Renal cortex interstitium (tissue), 15 donors: Measurements from ENCODE around the gene CD200. TPM values are rescaled to one million over a fixed set of nuclear protein-coding genes. Genes with fewer than 3 reads are reported as not detected.
A peak's percentile ranks its signal among the peaks of the same experiment; 100 is the strongest.

Experiments used
- DNase-seq, 11 donors: peaks; one replicate each; pipeline ENCODE4 v3.0.0-alpha.2; 2013; ENCODE audit warnings: low read depth in 9 of 11, low spot score in 4 of 11; ENCODE audit errors: extremely low read depth in 1 of 11
- long read RNA-seq, 16 experiments: transcript quantifications; one replicate each; lab custom pipeline, GENCODE V29; 2026
- polyA plus RNA-seq, 3 donors: library from polyadenylated mRNA; unstranded; fragments of 120-200 nt; gene quantifications; one replicate each; pipeline ENCODE4 v1.2.1, GENCODE V29; 2013; ENCODE audit not compliant: insufficient read length in 3 of 3

CD200 gene, protein sequence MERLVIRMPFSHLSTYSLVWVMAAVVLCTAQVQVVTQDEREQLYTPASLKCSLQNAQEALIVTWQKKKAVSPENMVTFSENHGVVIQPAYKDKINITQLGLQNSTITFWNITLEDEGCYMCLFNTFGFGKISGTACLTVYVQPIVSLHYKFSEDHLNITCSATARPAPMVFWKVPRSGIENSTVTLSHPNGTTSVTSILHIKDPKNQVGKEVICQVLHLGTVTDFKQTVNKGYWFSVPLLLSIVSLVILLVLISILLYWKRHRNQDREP
- polyA plus RNA-seq = 10 to 100 TPM; 34.8 to 41.8 (median 41.6) TPM
- long read RNA-seq, donor 1, partial matches to known transcripts = 0 of 5 reads
- long read RNA-seq, donor 1, other reads (novel, unspliced or antisense) = 0 of 5 reads
- long read RNA-seq, donor 2, partial matches to known transcripts = 0 of 3 reads
- long read RNA-seq, donor 2, other reads (novel, unspliced or antisense) = 0 of 3 reads
- long read RNA-seq, donor 3, transcript CD200-202 (5 exons, 1,997 nt) = major isoform, 8 of 25 reads
- long read RNA-seq, donor 3, partial matches to known transcripts = 10 of 25 reads
- long read RNA-seq, donor 3, other reads (novel, unspliced or antisense) = 0 of 25 reads
- long read RNA-seq, donor 4, partial matches to known transcripts = 10 of 15 reads
- long read RNA-seq, donor 4, other reads (novel, unspliced or antisense) = 0 of 15 reads
- long read RNA-seq, donor 5 = 0 reads
- long read RNA-seq, donor 6, transcript CD200-202 (5 exons, 1,997 nt) = major isoform, 7 of 9 reads
- long read RNA-seq, donor 6, partial matches to known transcripts = 0 of 9 reads
- long read RNA-seq, donor 6, other reads (novel, unspliced or antisense) = 0 of 9 reads
- long read RNA-seq, donor 7, transcript CD200-201 (6 exons, 2,129 nt) = minor isoform, 6 of 15 reads
- long read RNA-seq, donor 7, transcript CD200-202 (5 exons, 1,997 nt) = major isoform, 9 of 15 reads
- long read RNA-seq, donor 7, partial matches to known transcripts = 0 of 15 reads
- long read RNA-seq, donor 7, other reads (novel, unspliced or antisense) = 0 of 15 reads
- long read RNA-seq, donor 8, transcript CD200-201 (6 exons, 2,129 nt) = major isoform, 11 of 29 reads
- long read RNA-seq, donor 8, partial matches to known transcripts = 11 of 29 reads
- long read RNA-seq, donor 8, other reads (novel, unspliced or antisense) = 0 of 29 reads
- long read RNA-seq, donor 9, transcript CD200-201 (6 exons, 2,129 nt) = major isoform, 8 of 19 reads
- long read RNA-seq, donor 9, partial matches to known transcripts = 6 of 19 reads
- long read RNA-seq, donor 9, other reads (novel, unspliced or antisense) = 0 of 19 reads
- long read RNA-seq, donor 10, partial matches to known transcripts = 30 of 38 reads
- long read RNA-seq, donor 10, other reads (novel, unspliced or antisense) = 0 of 38 reads
- long read RNA-seq, donor 11, transcript CD200-201 (6 exons, 2,129 nt) = major isoform, 5 of 23 reads
- long read RNA-seq, donor 11, transcript CD200-202 (5 exons, 1,997 nt) = major isoform, 5 of 23 reads
- long read RNA-seq, donor 11, partial matches to known transcripts = 11 of 23 reads
- long read RNA-seq, donor 11, other reads (novel, unspliced or antisense) = 0 of 23 reads
- long read RNA-seq, donor 12, partial matches to known transcripts = 13 of 13 reads
- long read RNA-seq, donor 12, other reads (novel, unspliced or antisense) = 0 of 13 reads
- long read RNA-seq, donor 13, transcript CD200-202 (5 exons, 1,997 nt) = minor isoform, 6 of 43 reads
- long read RNA-seq, donor 13, transcript CD200-201 (6 exons, 2,129 nt) = major isoform, 9 of 43 reads
- long read RNA-seq, donor 13, partial matches to known transcripts = 22 of 43 reads
- long read RNA-seq, donor 13, other reads (novel, unspliced or antisense) = 6 of 43 reads
- long read RNA-seq, donor 14, partial matches to known transcripts = 0 of 8 reads
- long read RNA-seq, donor 14, other reads (novel, unspliced or antisense) = 0 of 8 reads
- long read RNA-seq, donor 15, partial matches to known transcripts = 5 of 8 reads
- long read RNA-seq, donor 15, other reads (novel, unspliced or antisense) = 0 of 8 reads
- long read RNA-seq, donor 16, transcript CD200-201 (6 exons, 2,129 nt) = major isoform, 14 of 57 reads
- long read RNA-seq, donor 16, transcript CD200-202 (5 exons, 1,997 nt) = minor isoform, 7 of 57 reads
- long read RNA-seq, donor 16, partial matches to known transcripts = 30 of 57 reads
- long read RNA-seq, donor 16, other reads (novel, unspliced or antisense) = 0 of 57 reads

DNA sequence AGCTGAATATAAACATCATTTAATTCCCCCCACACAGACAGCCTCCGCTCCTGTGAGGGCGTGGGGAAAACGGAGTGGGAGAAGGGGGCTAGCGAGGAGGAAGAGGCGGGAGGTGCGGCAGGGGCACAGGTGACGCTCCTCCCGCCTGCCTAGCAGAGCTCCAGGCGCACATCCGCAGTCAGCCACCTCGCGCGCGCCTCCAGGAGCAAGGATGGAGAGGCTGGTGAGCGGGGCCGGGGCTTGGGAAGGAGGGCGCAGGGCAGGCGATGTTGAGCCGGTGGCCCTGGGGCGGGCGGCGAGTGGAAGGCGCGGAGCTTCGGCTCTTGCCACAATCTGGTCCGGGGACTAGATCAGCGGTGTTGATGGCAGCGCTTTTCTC, at the start of gene CD200:
Gene CD200 (plus strand): TSS at position 155 of the 379 bp plus-strand sequence. CDS start 57 bp downstream, at position 212.
- peak in 8 of 11 donors; percentile 41 to 70 (median 60) for DNase-seq

- DNase-seq = no peak
Measured at GRCh38 chr3:112289011-112289410, 43.9 kb upstream of the CD200 start.

DNA sequence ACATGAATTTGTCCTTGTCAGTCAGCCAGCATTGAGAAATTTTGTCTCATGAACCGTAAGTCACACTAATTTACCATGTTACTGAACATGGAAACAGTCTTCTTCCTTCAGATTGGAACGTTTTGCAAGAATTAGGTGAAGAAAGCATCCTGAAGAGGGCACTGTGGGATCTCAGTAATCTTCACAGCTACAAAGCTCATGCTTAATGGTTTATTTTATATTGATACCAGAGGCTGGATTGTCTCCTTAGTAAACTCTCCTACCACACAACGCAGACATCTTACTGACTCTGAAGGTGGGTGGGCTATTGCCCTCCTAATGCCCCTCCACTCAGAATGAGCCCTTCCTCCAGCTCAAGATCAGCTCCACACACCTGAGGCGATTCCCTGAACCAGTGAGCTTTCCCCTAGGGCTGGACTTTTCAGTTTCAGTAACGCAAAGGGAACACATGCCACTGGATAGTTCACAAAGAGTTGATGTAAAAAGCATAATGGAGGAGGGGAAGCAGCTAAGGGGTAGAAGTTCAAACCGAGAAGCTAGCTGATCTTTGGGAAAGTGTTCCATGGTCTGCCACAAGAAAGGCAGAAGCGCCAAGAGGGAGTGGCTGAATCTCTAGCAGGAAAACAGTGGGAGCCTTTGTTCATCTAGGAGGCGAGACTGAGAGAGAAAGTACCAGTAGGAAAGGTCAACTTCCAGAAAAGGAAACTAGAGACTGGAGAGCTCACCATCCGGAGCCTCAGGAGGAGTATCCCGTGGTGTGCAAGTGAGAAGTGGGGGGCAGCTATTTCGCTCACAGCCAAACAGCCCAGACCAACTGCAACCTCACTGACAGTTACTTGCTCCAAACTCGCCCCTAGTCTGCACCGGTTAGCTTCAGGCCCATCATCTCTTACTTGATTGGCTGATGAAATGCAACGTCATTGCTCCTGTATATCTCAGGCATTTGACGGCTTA, 39.3 kb upstream of the CD200 start, which contains the start of gene SLC9C1:
Gene SLC9C1 (minus strand): TSS at position 849 of the 954 bp plus-strand sequence. CDS start 7,425 bp downstream, outside the sequence.
- DNase-seq = peak in 10 of 11 donors; percentile 57 to 81 (median 68)

- no peak for DNase-seq
Measured at GRCh38 chr3:112297714-112298113, 35.2 kb upstream of the CD200 start.

DNA sequence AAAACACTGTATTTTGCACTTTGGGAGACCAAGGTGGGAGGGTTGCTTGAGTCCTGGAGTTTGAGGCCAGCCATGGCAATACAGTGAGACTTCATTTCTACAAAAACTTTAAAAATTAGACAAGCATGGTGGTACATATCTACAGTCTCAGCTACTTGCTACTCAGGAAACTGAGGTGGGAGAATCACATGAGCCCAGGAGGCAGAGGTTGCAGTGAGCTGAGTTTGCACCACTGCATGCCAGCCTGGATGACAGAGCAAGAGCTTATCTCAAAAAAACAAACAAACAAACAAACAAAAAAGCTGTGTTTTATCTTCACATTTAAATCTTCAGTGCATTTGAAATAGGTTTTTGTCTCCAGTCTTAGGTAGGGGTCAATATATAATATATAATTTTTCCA, 34.2 kb upstream of the CD200 start:
- DNase-seq = no peak

DNA sequence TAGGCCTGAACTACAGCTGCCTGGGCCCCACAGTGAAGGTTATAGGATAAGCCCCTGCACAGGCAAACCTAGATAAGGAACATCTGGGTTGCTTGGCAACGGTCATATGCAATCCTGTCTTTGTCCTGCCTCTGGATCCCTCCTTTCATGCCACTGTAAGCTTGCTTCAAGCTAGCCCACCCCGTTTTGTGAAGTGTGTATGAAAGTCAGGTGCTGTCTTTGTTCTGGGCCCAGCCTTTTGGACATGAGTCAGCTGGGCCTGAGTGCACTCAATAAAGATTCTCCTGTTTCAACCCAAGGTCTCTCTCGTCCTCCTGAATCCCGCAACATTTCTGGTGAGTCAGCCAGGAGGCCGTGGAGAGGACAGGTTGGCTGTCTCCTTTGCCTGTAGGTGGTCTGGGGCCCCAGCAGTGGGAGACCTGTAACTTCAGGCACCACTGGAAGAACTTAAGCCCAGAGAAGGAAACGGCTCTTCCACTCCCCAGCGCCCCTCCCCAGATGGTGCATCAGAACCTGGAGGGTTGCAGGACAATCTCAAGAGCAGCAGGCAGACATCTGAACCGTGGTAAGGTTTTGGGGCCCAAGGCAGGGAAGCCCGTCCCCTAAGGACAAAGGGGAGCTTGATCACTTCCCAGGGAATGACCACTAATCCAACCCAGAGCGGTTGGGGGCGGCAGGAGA, 30.7 kb upstream of the CD200 start:
- peak in 1 of 11 donors; percentile 16 for DNase-seq

DNA sequence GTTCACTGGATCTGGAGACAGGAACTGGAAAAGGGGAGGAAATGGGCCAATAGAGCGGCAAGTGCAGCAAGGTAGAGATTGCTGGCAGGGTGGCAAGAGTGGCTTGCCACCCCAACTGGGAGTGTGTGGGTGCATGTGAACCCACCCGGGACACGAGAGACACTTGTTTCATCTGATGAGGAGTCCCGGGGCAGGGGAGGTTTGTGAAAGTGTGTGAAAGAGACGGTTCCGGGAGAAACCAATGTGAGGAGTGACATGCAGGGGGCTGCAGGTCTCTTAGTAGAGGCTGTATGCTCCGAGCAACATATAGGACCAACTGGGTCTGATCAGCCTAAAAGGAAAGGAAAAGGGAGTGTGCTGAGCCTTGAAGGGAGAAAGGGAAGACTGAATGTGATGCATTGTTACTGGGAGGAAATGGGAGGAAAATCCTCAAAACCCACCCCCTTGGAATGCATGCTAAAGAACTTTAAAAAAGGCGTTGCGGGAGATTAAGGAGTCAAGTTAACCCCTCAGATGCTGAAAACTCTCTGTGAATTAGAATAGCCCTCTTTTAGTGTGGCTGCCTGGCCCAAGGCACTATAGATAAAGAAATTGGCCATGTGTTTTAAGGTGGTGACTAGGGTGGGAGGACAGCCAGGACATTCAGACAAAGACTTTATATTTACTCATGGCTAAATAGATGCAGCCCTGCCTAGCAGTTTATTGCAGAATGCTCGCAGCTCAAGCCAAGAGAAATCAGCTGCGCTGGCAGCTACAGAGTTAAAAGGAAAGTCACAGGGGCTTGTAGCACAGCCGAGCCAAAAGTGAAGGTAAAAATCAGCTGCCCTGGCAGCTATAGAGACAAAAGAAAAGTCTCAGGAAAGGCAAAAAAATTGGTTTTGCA, 29.8 kb upstream of the CD200 start:
- peak in 5 of 11 donors; percentile 8 to 42 (median 33) for DNase-seq

GRCh38 chr3:112303764-112304325, 29.1 kb upstream of the CD200 start:
- DNase-seq = peak in 7 of 11 donors; percentile 19 to 67 (median 43)

DNA sequence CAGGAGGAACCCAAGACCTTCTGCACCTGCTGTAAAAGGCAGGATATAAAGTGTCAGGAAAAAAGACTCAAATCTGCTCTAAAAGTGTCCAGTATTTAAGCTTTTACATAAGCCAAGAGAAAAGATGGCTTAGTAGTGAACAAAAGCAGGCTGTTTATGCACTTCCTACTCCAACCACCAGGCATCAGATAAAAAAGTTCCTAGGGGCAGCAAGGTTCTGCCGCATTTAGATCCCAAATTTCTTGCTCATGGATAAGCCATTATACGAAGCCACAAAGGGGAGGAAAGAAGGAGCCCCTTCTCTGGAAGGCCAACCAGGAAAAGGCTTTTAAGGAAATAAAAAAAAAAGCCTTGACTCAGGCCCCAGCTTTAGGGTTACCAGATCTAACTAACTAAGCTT, 28.3 kb upstream of the CD200 start:
- DNase-seq = peak in 1 of 11 donors; percentile 28

DNA sequence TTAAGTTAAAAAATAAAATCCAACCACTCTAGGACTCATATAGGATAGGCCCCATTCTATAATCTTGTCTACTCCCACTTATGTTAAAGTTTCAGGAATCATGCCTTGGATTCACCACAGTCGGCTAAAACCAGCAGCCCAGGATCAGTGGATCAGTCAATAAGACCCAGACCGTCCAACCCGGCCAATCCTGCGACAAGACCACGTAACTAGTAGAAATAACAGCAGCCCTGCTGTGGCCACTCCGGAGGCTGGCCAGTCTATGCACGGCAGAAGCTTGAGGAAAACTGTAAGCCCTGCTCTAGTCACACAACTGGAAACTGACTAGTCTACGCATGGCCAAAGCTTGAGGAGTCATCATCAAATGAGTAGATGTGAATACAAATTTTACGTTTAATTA, 26.1 kb upstream of the CD200 start:
- no peak for DNase-seq

- DNase-seq = no peak
Measured at GRCh38 chr3:112307557-112307956, 25.4 kb upstream of the CD200 start.

DNA sequence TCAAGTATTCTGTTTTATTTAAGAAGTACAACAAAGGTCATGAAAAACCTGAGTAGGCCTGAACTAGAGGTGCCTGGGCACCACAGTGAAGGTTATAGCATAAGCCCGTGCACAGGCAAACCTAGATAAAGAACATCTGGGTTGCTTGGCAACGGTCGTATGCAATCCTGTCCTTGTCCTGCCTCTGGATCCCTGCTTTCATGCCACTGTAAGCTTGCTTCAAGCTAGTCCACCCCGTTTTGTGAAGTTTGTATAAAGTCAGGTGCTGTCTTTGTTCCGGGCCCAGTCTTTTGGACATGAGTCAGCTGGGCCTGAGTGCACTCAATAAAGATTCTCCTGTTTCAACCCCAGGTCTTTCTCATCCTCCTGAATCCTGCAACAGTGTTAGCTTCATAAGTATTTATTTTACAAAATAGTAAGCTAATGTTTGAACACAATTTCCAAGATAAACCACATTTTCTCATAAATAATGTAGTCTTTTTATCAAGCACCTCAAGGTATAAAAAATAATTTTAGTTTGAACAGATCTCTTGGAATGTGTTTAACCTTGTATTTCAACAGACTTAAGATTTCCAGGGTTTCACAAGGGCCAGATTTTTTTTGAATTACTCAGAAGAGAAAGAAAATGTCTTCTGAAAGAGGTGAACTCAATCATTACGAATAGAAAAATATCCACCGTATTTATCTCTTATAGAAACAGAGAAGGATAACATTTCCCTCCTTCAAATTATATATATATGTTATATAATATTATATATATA, 24.6 kb upstream of the CD200 start:
- peak in 4 of 11 donors; percentile 4 to 24 (median 20) for DNase-seq

DNA sequence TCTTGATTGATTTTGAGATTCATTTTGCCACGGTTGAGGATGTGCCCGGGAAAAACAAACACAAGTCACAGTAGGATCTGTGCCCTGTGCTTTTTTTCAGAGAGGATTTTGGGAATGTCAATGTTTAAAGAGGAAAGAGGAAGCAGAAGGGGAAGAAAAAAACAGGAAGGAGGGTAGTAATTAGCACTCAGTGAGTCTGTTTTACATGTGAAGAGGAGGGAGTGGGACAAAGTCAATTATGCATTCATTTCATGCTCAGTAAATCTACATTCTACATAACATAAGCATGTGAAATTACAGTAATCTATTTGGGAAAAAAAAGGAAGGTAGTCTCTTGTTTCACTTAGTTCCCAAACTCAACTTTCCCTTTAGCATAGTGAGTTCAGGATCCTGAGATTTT, 18.3 kb upstream of the CD200 start:
- DNase-seq = no peak
